Liver (tissue), 9 donors: ENCODE results near the gene PRSS22. TPM values are rescaled to one million over a fixed set of nuclear protein-coding genes. Genes with fewer than 3 reads are reported as not detected.

Source experiments
- DNase-seq: peaks from one replicate; pipeline ENCODE4 v3.0.0-alpha.2; 2017; ENCODE audit warnings: low spot score
- H3K27ac ChIP-seq, 2 donors: one replicate each; pipeline ENCODE4 v1.7.0; 2013; ENCODE audit warnings: inconsistent platforms in 2 of 2, low read length in 2 of 2, control low read depth in 1 of 2, low read depth in 1 of 2, mild to moderate bottlenecking in 1 of 2
- H3K27me3 ChIP-seq, 4 donors: one replicate each; pipeline versions ENCODE4 v1.6.1 to v1.7.0; 2013; ENCODE audit warnings: low read length in 3 of 4, inconsistent platforms in 1 of 4, mild to moderate bottlenecking in 1 of 4, moderate library complexity in 1 of 4; ENCODE audit not compliant: control insufficient read depth in 4 of 4, insufficient read depth in 4 of 4
- H3K36me3 ChIP-seq, 4 donors: one replicate each; pipeline versions ENCODE4 v1.6.1 to v1.7.0; 2013; ENCODE audit warnings: low read length in 3 of 4, mild to moderate bottlenecking in 3 of 4, low read depth in 1 of 4, moderate library complexity in 1 of 4; ENCODE audit not compliant: control insufficient read depth in 4 of 4, insufficient read depth in 3 of 4
- H3K4me1 ChIP-seq, 4 donors: one replicate each; pipeline versions ENCODE4 v1.6.1 to v1.7.0; 2013; ENCODE audit warnings: low read length in 3 of 4, mild to moderate bottlenecking in 3 of 4, moderate library complexity in 1 of 4; ENCODE audit not compliant: control insufficient read depth in 4 of 4, insufficient read depth in 4 of 4
- H3K4me3 ChIP-seq, 3 donors: one replicate each; pipeline versions ENCODE4 v1.6.1 to v1.7.0; 2013; ENCODE audit warnings: low read length in 3 of 3, control low read depth in 1 of 3, low read depth in 1 of 3, mild to moderate bottlenecking in 1 of 3
- H3K9ac ChIP-seq, 2 donors: one replicate each; pipeline ENCODE4 v1.7.0; 2013; ENCODE audit warnings: low read length in 2 of 2, mild to moderate bottlenecking in 2 of 2, moderate library complexity in 2 of 2, control low read depth in 1 of 2, low read depth in 1 of 2
- H3K9me3 ChIP-seq, 4 donors: one replicate each; pipeline versions ENCODE4 v1.6.1 to v1.7.0; 2013; ENCODE audit warnings: low read length in 3 of 4; ENCODE audit not compliant: control insufficient read depth in 4 of 4
- ATF3 ChIP-seq: IDR thresholded peaks from 2 replicates; pipeline ENCODE4 v1.6.1; 2016; ENCODE audit warnings: antibody characterized with exemption
- CTCF ChIP-seq: fragments of 150-350 bp; IDR thresholded peaks from 2 replicates; pipeline ENCODE4 v1.5.1; 2017; ENCODE audit warnings: improper control_type of control experiment, low read depth, low read length; ENCODE audit not compliant: missing input control
- EGR1 ChIP-seq, 2 donors: IDR thresholded peaks; 2 replicates each; pipeline ENCODE4 v1.6.1; 2016 to 2018; ENCODE audit warnings: antibody characterized with exemption in 2 of 2, low read depth in 2 of 2
- FOXA1 ChIP-seq: IDR thresholded peaks from 2 replicates; pipeline ENCODE4 v1.6.1; 2016; ENCODE audit warnings: antibody characterized with exemption
- FOXA2 ChIP-seq: IDR thresholded peaks from 2 replicates; pipeline ENCODE4 v1.6.1; 2016; ENCODE audit warnings: antibody characterized with exemption
- GABPA ChIP-seq, 2 donors: IDR thresholded peaks in 1 of 2; conservative IDR thresholded peaks in 1 of 2; 2 replicates each; pipeline ENCODE4 v1.6.1; 2016; ENCODE audit warnings: antibody characterized with exemption in 2 of 2, mild to moderate bottlenecking in 1 of 2, moderate library complexity in 1 of 2
- HNF4A ChIP-seq, 2 donors: conservative IDR thresholded peaks; 2 replicates each; pipeline ENCODE4 v1.6.1; 2016; ENCODE audit warnings: antibody characterized with exemption in 2 of 2, mild to moderate bottlenecking in 2 of 2
- JUND ChIP-seq, 2 donors: IDR thresholded peaks; 2 replicates each; pipeline ENCODE4 v1.6.1; 2016; ENCODE audit warnings: antibody characterized with exemption in 2 of 2
- MAX ChIP-seq: IDR thresholded peaks from 2 replicates; pipeline ENCODE4 v1.6.1; 2016; ENCODE audit warnings: antibody characterized with exemption
- NR2F2 ChIP-seq: IDR thresholded peaks from 2 replicates; pipeline ENCODE4 v1.6.1; 2016; ENCODE audit warnings: antibody characterized with exemption
- RAD21 ChIP-seq, 2 donors: IDR thresholded peaks; 2 replicates each; pipeline ENCODE4 v1.6.1; 2016; ENCODE audit warnings: antibody characterized with exemption in 2 of 2, mild to moderate bottlenecking in 2 of 2
- REST ChIP-seq: IDR thresholded peaks from 2 replicates; pipeline ENCODE4 v1.6.1; 2016; ENCODE audit warnings: antibody characterized with exemption, mild to moderate bottlenecking
- RXRA ChIP-seq, 2 donors: IDR thresholded peaks; 2 replicates each; pipeline ENCODE4 v1.6.1; 2017 to 2018; ENCODE audit warnings: antibody characterized with exemption in 2 of 2, mild to moderate bottlenecking in 1 of 2
- SP1 ChIP-seq: IDR thresholded peaks from 2 replicates; pipeline ENCODE4 v1.6.1; 2018; ENCODE audit warnings: antibody characterized with exemption, mild to moderate bottlenecking
- TAF1 ChIP-seq: conservative IDR thresholded peaks from 2 replicates; pipeline ENCODE4 v1.6.1; 2016; ENCODE audit warnings: antibody characterized with exemption, mild to moderate bottlenecking
- YY1 ChIP-seq: IDR thresholded peaks from 2 replicates; pipeline ENCODE4 v1.6.1; 2016; ENCODE audit warnings: antibody characterized with exemption, mild to moderate bottlenecking
- ZBTB33 ChIP-seq: IDR thresholded peaks from 2 replicates; pipeline ENCODE4 v1.6.1; 2016; ENCODE audit warnings: antibody characterized with exemption
- WGBS: extraction: QIAGEN DNeasy Blood & Tissue Kit; methylation state at CpG from one replicate; pipeline ENCODE4 v1.1.7; 2013; 5-methylcytosine and 5-hydroxymethylcytosine counted together
- polyA plus RNA-seq, 2 donors: library from polyadenylated mRNA; stranded (reverse) in 1 of 2; unstranded in 1 of 2; fragments of 200-250 nt in 1 of 2; fragments of >200 nt in 1 of 2; fragmentation: Nextera tagmentation in 1 of 2; extraction: Ambion mirVana in 1 of 2; gene quantifications; one replicate each; pipeline versions ENCODE4 v1.2.1 to v1.2.3, GENCODE V29; 2013 to 2015
- total RNA-seq, 2 donors: library from RNA; depleted of rRNA; stranded (reverse); fragments of >200 nt; gene quantifications; one replicate each; pipeline ENCODE4 v1.2.3, GENCODE V29; 2014
- donor health status: healthy.
- donor health status: healthy.
- donor health status: healthy.
- donor health status: healthy.
- donor health status: healthy.

PRSS22 gene
- total and polyA plus RNA-seq, 4 donors, result 0.23 to 1.1 (median 0.32) TPM; not detected in 1

- Histone ChIP-seq H3K27me3 (no peaks in the 10 kb centered on the region), H3K4me3 (no peak overlapping the region), H3K36me3 (no peaks in the 10 kb centered on the region), H3K9ac (no peak overlapping the region), H3K4me1 (no peaks in the 10 kb centered on the region), H3K27ac (no peak overlapping the region), H3K9me3 (no peaks in the 10 kb centered on the region)
- DNase-seq, result no peak
- no peak for TF ChIP-seq ATF3
- no peak for TF ChIP-seq FOXA1
- no peak for TF ChIP-seq EGR1 (IDR thresholded peaks at IDR 0.05; ENCODE audit: low read depth in 2 of 2)
- no peak for TF ChIP-seq HNF4A (conservative IDR thresholded peaks at IDR 0.05)
- TF ChIP-seq RAD21 (IDR thresholded peaks at IDR 0.05), result no peak
- TF ChIP-seq ZBTB33, result no peak
- no peak for TF ChIP-seq MAX
- no peak for TF ChIP-seq SP1
- TF ChIP-seq CTCF, result no peak
- no peak for TF ChIP-seq JUND (IDR thresholded peaks at IDR 0.05)
- no peak for TF ChIP-seq YY1
- TF ChIP-seq REST, result no peak
- no peak for TF ChIP-seq NR2F2
- TF ChIP-seq TAF1, result no peak
- TF ChIP-seq GABPA (IDR thresholded peaks at IDR 0.05 in 1 of 2, conservative IDR thresholded peaks at IDR 0.05 in 1 of 2), result no peak
- TF ChIP-seq RXRA (IDR thresholded peaks at IDR 0.05), result no peak
- TF ChIP-seq FOXA2, result no peak
- WGBS, result 55% methylated on average over 22 of the region's 22 CpGs
These were observed 22.1 kb downstream of the PRSS22 start for GRCh38 chr16:2835638-2836493.
